Suprapubic skin (tissue), 4 donors: ENCODE results near the gene C6orf47.

Experiments used
- CTCF ChIP-seq, 2 donors: fragments of 200-600 bp in 1 of 2; fragments of 450-650 bp in 1 of 2; sonication (generic) in 1 of 2; IDR thresholded peaks; one replicate each; pipeline ENCODE4 v1.5.1; 2016 to 2019; ENCODE audit warnings: antibody characterized with exemption in 2 of 2, mild to moderate bottlenecking in 1 of 2, moderate library complexity in 1 of 2
- EP300 ChIP-seq: sonication (generic); formaldehyde crosslinking; IDR thresholded peaks from one replicate; pipeline ENCODE4 v1.6.1; 2017; ENCODE audit warnings: antibody characterized with exemption
- POLR2A ChIP-seq, 2 donors: fragments of 450-650 bp; IDR thresholded peaks; one replicate each; pipeline ENCODE4 v1.6.1; 2017; ENCODE audit warnings: antibody characterized with exemption in 2 of 2, mild to moderate bottlenecking in 2 of 2, moderate library complexity in 2 of 2
- POLR2AphosphoS5 ChIP-seq, 3 donors: sonication (generic); formaldehyde crosslinking; IDR thresholded peaks; one replicate each; pipeline ENCODE4 v1.6.1; 2017; ENCODE audit warnings: antibody characterized with exemption in 3 of 3

GRCh38 chr6:31683591-31683990, 23.0 kb upstream of the C6orf47 start:
- TF ChIP-seq CTCF (IDR thresholded peaks at IDR 0.05) (no peak), POLR2AphosphoS5 (IDR thresholded peaks at IDR 0.05) (no peak), POLR2A (IDR thresholded peaks at IDR 0.05) (no peak), EP300 (no peak)
